Activated naive CD4-positive, alpha-beta T cell (primary cell): Measurements from ENCODE around the gene SIDT2.
"Not testable (repeated sequence)": the region's sequence is repeated elsewhere in the genome, so short reads cannot be mapped to it uniquely, and the experiment has no call there.

ENCODE experiments used
- DNase-seq, 4 experiments: peaks; one replicate each; lab custom pipeline; 2025; lab: John Stamatoyannopoulos, UW

SIDT2 gene

DNA sequence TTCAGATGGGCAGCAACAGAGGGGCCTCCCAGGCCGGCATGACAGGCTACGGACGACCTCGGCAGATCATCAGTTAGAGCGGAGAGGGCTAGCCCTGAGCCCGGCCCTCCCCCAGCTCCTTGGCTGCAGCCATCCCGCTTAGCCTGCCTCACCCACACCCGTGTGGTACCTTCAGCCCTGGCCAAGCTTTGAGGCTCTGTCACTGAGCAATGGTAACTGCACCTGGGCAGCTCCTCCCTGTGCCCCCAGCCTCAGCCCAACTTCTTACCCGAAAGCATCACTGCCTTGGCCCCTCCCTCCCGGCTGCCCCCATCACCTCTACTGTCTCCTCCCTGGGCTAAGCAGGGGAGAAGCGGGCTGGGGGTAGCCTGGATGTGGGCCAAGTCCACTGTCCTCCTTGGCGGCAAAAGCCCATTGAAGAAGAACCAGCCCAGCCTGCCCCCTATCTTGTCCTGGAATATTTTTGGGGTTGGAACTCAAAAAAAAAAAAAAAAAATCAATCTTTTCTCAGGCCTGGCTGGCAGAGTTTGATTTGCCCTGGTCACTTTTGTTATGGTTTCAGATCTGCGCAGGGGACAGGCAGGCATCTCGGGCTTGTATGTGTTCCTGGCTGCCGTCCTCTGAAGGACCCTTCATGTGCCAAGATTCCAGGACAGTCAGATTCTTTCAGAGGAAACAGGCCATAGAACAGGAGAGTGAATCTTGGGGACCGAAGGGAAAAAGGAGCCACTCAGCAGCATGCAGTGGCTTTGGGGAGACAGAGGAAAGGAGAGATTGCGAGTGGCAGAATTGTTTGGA, 25.9 kb downstream of the SIDT2 start:
- no peak for DNase-seq

- no peak for DNase-seq
These were observed 26.8 kb downstream of the SIDT2 start for GRCh38 chr11:117205211-117205818.

DNA sequence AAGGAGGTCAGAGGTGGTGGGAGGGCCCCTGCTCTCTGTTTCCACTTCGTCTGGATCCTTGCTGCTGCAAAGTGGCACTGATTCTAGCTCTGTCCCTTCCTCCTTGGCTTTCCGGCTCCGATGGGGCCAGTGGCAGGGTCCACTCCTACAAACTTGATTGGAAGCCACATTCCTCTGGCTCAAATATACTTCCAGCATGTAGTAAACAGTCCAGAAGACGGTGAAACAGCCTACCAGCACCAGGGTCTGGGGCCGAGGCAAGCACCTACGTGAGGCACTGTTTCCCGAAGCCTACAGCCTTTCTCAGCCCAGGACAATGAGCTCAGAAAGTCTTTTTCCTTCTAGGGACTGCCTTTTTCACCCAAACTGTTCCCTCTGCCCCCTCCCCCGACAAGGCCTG, 27.6 kb downstream of the SIDT2 start:
- not testable (repeated sequence) for DNase-seq

DNA sequence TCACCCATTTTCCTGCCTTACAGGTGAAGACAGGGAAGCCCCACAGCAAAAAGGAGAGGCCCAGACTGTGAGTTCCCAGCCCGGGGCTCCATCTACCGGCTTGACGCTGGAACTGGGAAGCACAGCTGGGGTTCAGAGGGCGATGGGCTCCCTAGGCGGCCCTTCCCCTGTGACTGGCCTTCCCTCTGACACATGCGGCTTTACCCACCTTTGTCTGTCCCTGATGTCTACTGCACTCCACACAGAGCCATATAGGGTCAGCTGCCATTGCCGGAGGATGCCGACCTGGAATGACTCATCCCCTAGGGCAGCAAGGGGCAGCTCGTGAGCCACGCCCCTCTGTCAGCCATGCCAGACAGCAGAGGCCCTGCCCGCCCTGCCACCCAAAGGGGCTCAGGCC, 28.3 kb downstream of the SIDT2 start:
- not testable (repeated sequence) for DNase-seq

DNA sequence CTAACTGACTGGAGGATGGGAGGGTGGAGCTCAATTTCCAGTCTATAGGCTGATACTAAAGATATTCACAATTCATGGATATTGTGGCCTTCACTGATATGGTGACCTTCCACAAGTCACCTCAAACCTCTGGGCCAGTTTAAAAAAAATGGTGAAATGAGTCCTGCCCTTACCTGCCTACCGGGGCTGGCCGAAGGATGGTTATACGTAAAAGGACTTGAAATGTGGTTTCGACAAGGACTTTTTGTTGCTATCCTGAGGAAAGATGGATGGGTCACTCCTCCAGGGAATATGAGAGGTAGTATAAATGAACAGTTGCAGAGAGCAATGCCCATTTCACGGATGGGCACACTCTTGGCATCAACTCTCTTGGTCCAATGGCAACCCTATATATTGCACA, 28.9 kb downstream of the SIDT2 start:
- not testable (repeated sequence) for DNase-seq

DNA sequence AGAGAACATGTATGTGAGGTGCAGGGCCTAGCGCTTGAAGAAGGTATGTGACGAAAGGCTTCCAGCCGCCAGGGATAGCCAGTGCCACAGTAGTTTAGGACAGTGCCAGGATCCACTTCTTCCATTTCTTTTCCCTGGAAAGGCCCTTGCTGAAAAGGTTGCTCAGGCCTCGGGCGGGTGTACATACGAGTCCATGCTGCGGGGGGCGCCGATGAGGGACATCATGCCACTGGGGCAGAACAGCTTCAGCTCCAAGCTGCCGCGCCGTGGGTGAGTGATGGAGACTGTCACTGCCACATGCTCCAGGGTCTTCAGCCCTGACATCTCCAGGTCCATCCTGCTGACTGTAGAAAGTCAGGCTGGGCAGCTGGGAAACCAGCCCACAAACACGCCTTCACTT, 30.2 kb downstream of the SIDT2 start:
- DNase-seq = not testable (repeated sequence)

DNA sequence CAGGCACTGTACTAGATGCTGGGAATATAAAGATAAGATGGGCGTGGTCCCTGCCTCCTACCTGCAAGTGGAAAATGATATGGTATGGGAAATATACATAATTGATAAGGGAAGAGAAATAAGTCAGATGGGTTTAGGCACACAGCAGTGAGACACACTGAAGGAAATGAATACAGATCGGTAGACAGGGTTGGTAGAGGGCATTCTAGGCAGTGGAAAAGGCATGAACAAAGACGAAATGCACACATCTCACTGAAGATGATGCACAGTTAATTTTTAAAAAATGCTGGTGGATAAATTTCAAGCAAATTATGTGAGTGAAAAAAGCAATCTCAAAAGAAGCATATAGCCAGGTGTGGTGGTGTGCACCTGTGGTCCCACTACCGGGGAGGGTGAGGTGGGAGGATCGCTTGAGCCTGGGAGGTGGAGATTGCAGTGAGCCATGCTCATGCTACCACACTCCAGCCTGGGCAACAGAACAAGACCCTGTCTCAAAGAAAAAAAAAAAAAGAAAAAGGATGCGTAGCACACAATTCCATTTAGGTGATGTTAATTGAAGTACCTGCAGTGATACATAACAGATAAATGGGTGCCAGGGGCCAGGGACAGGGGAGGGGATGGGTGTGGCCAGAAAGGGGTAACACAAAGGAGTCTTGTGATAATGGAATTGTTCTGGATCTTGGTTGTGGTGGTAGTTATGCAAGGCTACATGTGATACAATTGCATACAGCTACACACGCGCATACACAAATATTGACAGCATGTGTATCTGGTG, 31.0 kb downstream of the SIDT2 start:
- not testable (repeated sequence) for DNase-seq

DNA sequence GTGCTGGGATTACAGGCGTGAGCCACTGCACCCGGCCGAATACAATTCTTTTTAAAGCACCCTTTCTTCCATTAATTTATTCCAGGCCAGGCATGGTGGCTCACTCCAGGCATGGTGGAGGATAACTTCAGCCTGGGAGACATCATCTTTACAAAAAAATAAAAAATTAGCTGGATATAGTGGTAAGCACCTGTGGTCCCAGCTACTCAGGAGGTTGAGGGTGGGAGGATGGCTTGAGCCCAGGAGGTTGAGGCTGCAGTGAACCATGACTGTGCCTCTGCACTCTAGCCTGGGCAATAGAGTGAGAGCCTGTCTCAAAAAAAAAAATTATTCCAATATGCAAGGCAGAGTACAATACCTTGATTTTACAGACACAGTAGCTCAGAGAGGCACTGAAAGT, 32.1 kb downstream of the SIDT2 start:
- DNase-seq = no peak

DNA sequence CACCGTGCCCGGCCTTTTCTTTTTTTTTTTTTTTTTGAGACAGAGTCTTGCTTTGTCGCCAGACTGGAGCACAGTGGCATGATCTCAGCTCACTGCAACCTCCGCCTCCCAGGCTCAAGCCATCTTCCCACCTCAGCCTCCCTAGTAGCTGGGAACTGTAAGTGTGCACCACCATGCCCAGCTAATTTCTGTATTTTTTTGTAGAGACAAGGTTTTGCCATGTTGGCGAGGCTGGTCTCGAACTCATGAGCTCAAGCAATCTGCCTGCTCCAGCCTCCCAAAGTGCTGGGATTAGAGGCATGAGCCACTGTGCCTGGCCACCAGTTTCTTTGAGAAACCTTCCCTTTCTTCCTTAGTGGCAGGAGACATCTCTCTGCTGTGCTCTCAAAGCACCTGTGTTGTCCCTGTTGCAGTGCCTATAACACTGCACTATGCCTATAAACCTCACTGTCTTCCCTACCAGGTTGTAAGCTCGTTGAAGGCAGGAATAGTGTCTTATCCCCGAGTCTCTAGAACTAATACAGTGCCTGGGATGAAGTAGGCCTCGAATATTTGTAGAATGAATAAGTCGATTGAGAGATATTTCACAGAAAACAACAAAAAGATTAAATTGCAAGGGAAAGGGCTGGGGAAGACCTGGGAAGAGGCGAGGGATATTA, 34.3 kb downstream of the SIDT2 start:
- no peak for DNase-seq

- no peak for DNase-seq
These were observed 36.0 kb downstream of the SIDT2 start for GRCh38 chr11:117214404-117215110.

DNA sequence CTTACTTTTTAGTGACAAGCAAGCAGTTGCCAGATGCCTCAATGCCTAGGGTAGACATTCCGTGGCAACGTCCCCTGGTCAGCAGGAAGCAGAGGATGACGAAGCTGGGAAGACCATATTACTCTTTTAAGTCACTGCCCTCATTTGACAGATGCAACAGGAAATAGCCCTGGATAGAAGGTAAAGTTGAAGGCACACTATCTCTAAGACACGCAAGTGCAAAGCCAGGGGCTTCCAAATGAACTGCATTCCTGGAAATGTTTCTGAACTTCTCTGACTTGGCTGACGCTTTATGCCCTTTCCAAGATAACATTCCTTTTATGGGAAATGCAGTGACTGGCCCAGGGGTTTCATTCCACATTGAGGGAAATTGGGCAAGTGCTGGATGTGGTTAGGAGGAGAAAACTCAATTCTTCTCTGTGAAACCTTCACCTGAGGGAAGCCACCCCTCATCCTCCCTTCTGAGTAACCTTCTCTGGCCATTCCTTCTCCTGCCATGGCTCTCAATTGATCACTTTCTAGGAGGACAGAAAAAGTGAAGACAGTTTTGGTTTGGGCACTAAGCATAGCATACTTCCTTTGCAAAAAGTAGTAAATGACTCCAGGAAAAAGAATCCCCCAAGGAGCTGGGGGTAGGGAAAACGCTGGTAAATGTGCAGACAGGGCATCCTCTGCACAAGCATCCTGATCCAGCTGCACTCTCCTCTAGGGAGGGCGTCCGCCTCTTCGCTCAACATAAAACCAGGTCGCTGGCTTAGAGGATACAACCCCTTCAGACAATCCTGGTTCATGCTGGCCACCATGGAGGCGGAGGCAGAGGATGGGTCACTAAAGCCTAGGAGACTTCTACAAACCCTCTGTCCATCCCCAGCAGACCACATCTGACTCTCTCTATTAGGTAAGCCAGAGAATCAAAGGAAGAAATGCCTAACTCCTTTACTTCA, 38.9 kb downstream of the SIDT2 start:
- DNase-seq = no peak

GRCh38 chr11:117218133-117218915, 39.8 kb downstream of the SIDT2 start:
- no peak for DNase-seq

- DNase-seq = no peak
These were observed 40.5 kb downstream of the SIDT2 start for GRCh38 chr11:117219001-117219400.

DNA sequence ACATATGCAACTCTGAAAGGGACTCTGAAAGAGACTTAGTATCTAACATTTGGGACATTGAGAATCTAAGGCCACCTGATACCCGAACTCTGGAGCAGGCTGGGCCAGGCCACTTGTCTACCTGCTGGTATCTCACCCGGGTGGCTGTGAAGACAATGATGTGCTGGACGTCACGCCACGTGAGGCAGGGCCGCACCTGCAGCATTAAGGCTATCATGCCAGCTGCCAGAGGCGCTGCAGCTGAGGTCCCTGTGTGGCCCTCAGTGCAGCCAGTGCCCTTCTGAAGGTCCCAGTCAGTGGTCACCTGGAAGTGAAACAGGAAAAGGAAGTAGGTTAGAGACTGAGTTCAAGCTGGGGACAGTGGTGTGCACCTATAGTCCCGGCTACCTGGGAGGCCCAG, 40.9 kb downstream of the SIDT2 start:
- no peak for DNase-seq

GRCh38 chr11:117219995-117220394, 41.5 kb downstream of the SIDT2 start:
- DNase-seq = no peak

DNA sequence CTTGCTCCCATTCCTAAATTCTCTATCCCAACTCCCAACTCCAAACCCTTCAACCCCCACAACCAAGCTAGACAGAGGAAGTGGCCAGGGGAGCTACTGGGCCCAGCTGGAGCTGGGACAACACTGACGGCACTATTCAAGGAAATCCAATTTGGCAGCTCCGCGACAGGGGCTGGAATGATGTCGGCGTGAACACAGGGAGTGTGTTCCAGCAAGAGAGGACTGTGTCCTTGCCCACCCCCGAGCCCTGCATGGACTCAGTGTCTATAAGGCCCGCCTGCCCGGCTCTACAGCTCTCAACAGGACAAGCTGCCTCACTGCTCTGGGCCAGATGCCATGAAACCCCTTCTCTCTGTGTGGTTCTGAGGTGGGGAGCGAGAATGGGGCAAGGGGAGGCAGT, 42.0 kb downstream of the SIDT2 start:
- DNase-seq = no peak

DNA sequence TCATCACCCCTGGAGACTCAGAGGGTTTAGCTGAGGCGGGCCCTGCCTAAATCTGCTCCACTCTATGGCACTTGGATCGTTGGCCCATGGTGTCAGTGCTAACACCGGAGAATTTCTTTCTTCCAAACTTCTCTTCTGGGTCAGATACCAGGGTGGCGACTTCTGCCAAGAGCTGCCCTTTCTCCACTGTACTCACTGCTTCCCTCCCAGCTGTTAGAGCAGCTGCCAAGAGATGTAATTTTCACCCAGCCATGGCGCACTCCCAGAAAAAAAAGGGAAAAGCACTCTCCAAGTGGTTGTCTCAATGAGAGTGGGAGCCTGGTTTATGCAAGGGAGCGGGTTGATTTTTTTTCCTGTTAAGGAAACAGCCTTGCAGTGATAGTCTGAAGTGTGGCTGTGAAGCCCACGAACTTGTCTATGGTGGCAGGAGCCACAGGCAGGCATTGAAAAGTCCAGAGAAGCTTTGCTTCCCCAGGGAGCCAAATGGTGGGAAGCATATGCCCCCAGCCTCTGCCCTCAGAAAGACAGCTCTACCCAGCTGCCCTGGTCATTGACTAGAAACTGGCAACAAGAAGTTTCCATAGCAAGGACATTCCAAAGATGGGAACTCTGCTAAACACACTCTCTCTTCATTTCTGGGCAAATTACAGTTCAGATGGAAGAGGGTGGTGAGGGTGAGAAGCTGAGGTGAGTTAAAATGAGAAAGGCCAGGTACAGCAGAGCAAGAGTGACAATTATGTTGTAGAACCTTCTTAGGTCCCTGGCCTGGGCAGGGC, 42.6 kb downstream of the SIDT2 start:
- no peak for DNase-seq

GRCh38 chr11:117221775-117222517, 43.4 kb downstream of the SIDT2 start:
- no peak for DNase-seq
